HCT116 (cell line): ENCODE results near the gene CERS2. TPM values are rescaled to one million over a fixed set of nuclear protein-coding genes. Genes with fewer than 3 reads are reported as not detected.

Source experiments
- ATAC-seq: fragments of 200-7000 bp; cut with Tn5 transposase; 2 replicates; pipeline ENCODE4 v1.9.1; 2020; ENCODE audit warnings: mild to moderate bottlenecking, moderate library complexity
- BruUV-seq: library from RNA; stranded (reverse); fragments of 400-500 nt; replicated peaks from 2 replicates; lab custom pipeline; 2021; lab: Mats Ljungman, UMichigan
- CTCF ChIA-PET: fragments of 300-600 bp; sonication (Branson Sonifier 250); formaldehyde crosslinking; loops from one replicate; lab custom pipeline; 2021; ENCODE audit warnings: antibody characterized with exemption; lab: Charles Lee
- POLR2A ChIA-PET: fragments of 300-600, 350-600 bp; sonication (Branson Sonifier 250); formaldehyde crosslinking; loops from one replicate; lab custom pipeline; 2021; ENCODE audit warnings: antibody characterized with exemption; lab: Charles Lee
- RAD21 ChIA-PET, 2 experiments: fragments of 300-600 bp; sonication (Branson Sonifier 250); formaldehyde crosslinking; loops; one replicate each; lab custom pipeline; 2023; ENCODE audit warnings: low total read pairs in 2 of 2; ENCODE audit not compliant: uncharacterized antibody in 2 of 2, unreplicated experiment in 2 of 2, low non-redundant PET in 1 of 2; lab: Charles Lee
- DNase-seq: peaks from one replicate; pipeline ENCODE4 v3.0.0-alpha.2; 2010; ENCODE audit warnings: low read depth, low spot score
- H2AFZ ChIP-seq: fragments of 200-600 bp; shearing (Covaris generic), sonication (generic); 2 replicates; pipeline ENCODE4 v1.6.1; 2017; ENCODE audit warnings: low read depth, mixed run types, mixed read lengths, antibody characterized with exemption, low read length; ENCODE audit not compliant: poor library complexity, severe bottlenecking
- H3K27ac ChIP-seq: 2 replicates; pipeline ENCODE4 v1.5.1; 2012; ENCODE audit warnings: low read depth, low read length
- H3K27me3 ChIP-seq: fragments of 200-600 bp; sonication (generic); 2 replicates; pipeline ENCODE4 v1.6.1; 2016; ENCODE audit warnings: mixed run types, low read length, mixed read lengths; ENCODE audit not compliant: insufficient read depth
- H3K36me3 ChIP-seq, 2 experiments: fragments of 200-500 bp in 1 of 2; fragments of 200-600 bp in 1 of 2; sonication (Bioruptor generic) in 1 of 2; sonication (generic) in 1 of 2; 2 replicates each; pipeline versions ENCODE4 v1.5.1 to v1.6.1; 2014 to 2016; ENCODE audit warnings: low read length in 2 of 2, inconsistent platforms in 1 of 2, mixed read lengths in 1 of 2, mixed run types in 1 of 2; ENCODE audit not compliant: insufficient read depth in 2 of 2, control insufficient read depth in 1 of 2
- H3K4me1 ChIP-seq, 2 experiments: fragments of 200-600 bp in 1 of 2; sonication (generic) in 1 of 2; 2 replicates each; pipeline versions ENCODE4 v1.5.1 to v1.6.1; 2012 to 2017; ENCODE audit warnings: low read length in 2 of 2, inconsistent platforms in 1 of 2, mild to moderate bottlenecking in 1 of 2, mixed read lengths in 1 of 2, mixed run types in 1 of 2, moderate library complexity in 1 of 2; ENCODE audit not compliant: insufficient read depth in 2 of 2, control insufficient read depth in 1 of 2
- H3K4me2 ChIP-seq: fragments of 200-600 bp; sonication (generic); 2 replicates; pipeline ENCODE4 v1.6.1; 2017; ENCODE audit warnings: mixed run types, low read length, mixed read lengths
- H3K4me3 ChIP-seq, 2 experiments: fragments of 200-600 bp in 1 of 2; sonication (generic) in 1 of 2; replicated peaks in 1 of 2; 2 replicates each; pipeline ENCODE4 v1.5.1; 2011 to 2016; ENCODE audit warnings: low read length in 2 of 2, control low read depth in 1 of 2, low read depth in 1 of 2, mild to moderate bottlenecking in 1 of 2, mixed read lengths in 1 of 2, mixed run types in 1 of 2
- H3K79me2 ChIP-seq: fragments of 200-600 bp; sonication (generic); 2 replicates; pipeline ENCODE4 v1.6.1; 2017; ENCODE audit warnings: mild to moderate bottlenecking, mixed run types, low read length, moderate library complexity, mixed read lengths; ENCODE audit not compliant: insufficient read depth
- H3K9ac ChIP-seq: fragments of 200-600 bp; sonication (generic); 2 replicates; pipeline ENCODE4 v1.6.1; 2016; ENCODE audit warnings: low read length, mixed read lengths
- H3K9me2 ChIP-seq: fragments of 200-600 bp; sonication (generic), shearing (Covaris generic); 2 replicates; pipeline ENCODE4 v1.6.1; 2017; ENCODE audit warnings: mixed run types, mild to moderate bottlenecking, moderate library complexity; ENCODE audit not compliant: insufficient read depth
- H3K9me3 ChIP-seq, 2 experiments: fragments of 200-500 bp in 1 of 2; fragments of 200-600 bp in 1 of 2; sonication (Bioruptor generic) in 1 of 2; sonication (generic) in 1 of 2; 2 replicates each; pipeline ENCODE4 v1.6.1; 2014 to 2017; ENCODE audit warnings: low read length in 2 of 2, mixed read lengths in 2 of 2, inconsistent platforms in 1 of 2, low read depth in 1 of 2, mild to moderate bottlenecking in 1 of 2, mixed run types in 1 of 2, moderate library complexity in 1 of 2; ENCODE audit not compliant: control insufficient read depth in 1 of 2, insufficient read depth in 1 of 2
- H4K20me1 ChIP-seq: fragments of 200-600 bp; sonication (generic), shearing (Covaris generic); 2 replicates; pipeline ENCODE4 v1.6.1; 2017; ENCODE audit warnings: mixed run types, mild to moderate bottlenecking, moderate library complexity; ENCODE audit not compliant: insufficient read depth
- CBX3 ChIP-seq: IDR thresholded peaks from 2 replicates; pipeline ENCODE4 v1.6.1; 2012; ENCODE audit warnings: low read depth
- EZH2 ChIP-seq: fragments of 200-600 bp; sonication (generic); IDR thresholded peaks from 2 replicates; pipeline ENCODE4 v1.6.1; 2017; ENCODE audit warnings: antibody characterized with exemption, mixed run types
- EZH2phosphoT487 ChIP-seq: fragments of 200-600 bp; IDR thresholded peaks from 2 replicates; pipeline ENCODE4 v1.6.1; 2018; ENCODE audit warnings: antibody characterized with exemption, borderline replicate concordance
- JUND ChIP-seq: IDR thresholded peaks from 2 replicates; pipeline ENCODE4 v1.6.1; 2012
- POLR2A ChIP-seq: IDR thresholded peaks from 2 replicates; pipeline ENCODE4 v1.7.0; 2011; ENCODE audit warnings: borderline replicate concordance; ENCODE audit not compliant: insufficient read depth, insufficient read length; ENCODE audit errors: extremely low read depth
- RAD21 ChIP-seq: IDR thresholded peaks from 2 replicates; pipeline ENCODE4 v1.6.1; 2012; ENCODE audit warnings: low read depth, mild to moderate bottlenecking
- YY1 ChIP-seq: IDR thresholded peaks from 2 replicates; pipeline ENCODE4 v1.6.1; 2011; ENCODE audit warnings: low read length, low read depth, moderate library complexity, mild to moderate bottlenecking; ENCODE audit not compliant: insufficient replicate concordance; ENCODE audit errors: extremely low read depth
- ZFX ChIP-seq: fragments of 450-650 bp; IDR thresholded peaks from 2 replicates; pipeline ENCODE4 v1.6.1; 2017
- intact Hi-C: fragments of 100-400 bp; cut with micrococcal nuclease; formaldehyde crosslinking; loops from 2 replicates; pipeline ENCODE4 v1.10.0; 2022
- total RNA-seq: library from RNA; stranded (reverse); gene quantifications from one replicate; pipeline ENCODE4 v1.2.1, GENCODE V29; 2021; ENCODE audit not compliant: unreplicated experiment
- TF ChIP-seq, protein P1 (sequence below): IDR thresholded peaks from 2 replicates; pipeline ENCODE4 v1.6.1; 2011; ENCODE audit warnings: mild to moderate bottlenecking, low read length, moderate library complexity; ENCODE audit not compliant: insufficient replicate concordance; ENCODE audit errors: extremely low read depth
- TF ChIP-seq, protein P2 (sequence below): IDR thresholded peaks from 2 replicates; pipeline ENCODE4 v1.6.1; 2012
- TF ChIP-seq, protein P3 (sequence below): IDR thresholded peaks from 2 replicates; pipeline ENCODE4 v1.6.1; 2012; ENCODE audit warnings: low read depth
- TF ChIP-seq, protein P4 (sequence below): IDR thresholded peaks from 2 replicates; pipeline ENCODE4 v1.6.1; 2012

CERS2 gene
- total RNA-seq, 1 experiment from 2014 or later, result 218 TPM

DNA sequence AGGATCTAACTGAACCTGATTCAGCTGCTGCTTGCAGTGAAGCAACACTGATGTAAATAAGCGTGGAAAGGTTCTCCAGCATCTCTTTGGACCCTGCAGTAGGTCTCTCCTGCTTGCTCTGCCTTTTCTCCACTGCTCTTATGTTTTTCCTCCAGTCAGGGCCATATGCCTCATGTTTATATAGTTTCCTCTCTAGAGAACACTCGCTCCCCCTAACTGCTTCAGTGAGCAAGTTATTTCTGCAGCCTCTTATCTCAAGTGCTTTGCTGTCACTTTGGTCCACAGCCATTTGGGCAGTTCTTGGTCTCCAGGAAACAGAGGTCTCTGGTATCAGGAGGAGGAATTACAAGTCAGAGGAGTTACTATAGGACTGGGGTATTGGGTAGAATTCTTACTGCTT lies 38.9 kb upstream of the CERS2 start (continued):
- TF ChIP-seq, protein P1, sequence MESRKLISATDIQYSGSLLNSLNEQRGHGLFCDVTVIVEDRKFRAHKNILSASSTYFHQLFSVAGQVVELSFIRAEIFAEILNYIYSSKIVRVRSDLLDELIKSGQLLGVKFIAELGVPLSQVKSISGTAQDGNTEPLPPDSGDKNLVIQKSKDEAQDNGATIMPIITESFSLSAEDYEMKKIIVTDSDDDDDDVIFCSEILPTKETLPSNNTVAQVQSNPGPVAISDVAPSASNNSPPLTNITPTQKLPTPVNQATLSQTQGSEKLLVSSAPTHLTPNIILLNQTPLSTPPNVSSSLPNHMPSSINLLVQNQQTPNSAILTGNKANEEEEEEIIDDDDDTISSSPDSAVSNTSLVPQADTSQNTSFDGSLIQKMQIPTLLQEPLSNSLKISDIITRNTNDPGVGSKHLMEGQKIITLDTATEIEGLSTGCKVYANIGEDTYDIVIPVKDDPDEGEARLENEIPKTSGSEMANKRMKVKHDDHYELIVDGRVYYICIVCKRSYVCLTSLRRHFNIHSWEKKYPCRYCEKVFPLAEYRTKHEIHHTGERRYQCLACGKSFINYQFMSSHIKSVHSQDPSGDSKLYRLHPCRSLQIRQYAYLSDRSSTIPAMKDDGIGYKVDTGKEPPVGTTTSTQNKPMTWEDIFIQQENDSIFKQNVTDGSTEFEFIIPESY, result no peak
- TF ChIP-seq POLR2A, result no peak
- no peak for TF ChIP-seq ZFX

DNA sequence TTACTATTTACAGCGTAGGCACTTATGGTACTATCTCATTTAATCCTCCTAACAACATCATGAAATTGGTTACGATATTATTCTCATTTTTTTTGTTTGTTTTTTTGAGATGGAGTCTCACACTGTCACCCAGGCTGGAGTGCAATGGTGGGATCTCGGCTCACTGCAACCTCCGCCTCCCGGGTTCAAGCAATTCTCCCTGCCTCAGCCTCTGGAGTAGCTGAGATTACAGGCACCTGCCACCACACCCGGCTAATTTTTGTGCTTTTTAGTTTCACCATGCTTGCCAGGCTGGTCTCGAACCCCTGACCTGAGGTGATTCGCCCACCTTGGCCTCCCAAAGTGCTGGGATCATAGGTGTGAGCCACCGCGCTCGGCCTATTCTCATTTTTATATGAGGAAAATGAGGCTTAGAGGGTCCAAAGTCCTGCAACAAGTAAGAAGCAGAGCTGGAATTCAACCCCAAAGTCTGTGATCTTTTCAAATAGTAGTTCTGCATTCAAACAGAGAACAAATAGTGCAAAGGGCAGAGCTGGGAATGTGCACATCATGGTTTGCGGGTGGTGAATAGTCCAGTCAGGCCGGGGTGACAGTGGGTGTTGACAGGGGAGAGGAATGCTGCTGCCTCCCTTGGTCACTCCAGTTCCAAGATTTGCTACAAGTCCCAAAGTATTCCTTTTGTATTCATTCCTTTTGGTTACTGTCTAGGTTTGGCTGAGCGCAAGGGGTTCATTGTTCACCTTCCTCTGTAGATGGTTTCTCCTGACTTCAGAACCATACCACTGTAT lies 38.2 kb upstream of the CERS2 start:
- Histone ChIP-seq H4K20me1 (no peaks in the 10 kb centered on the region), H2AFZ (no peak overlapping the region), H3K4me2 (no peak overlapping the region), H3K9ac (no peak overlapping the region), H3K9me2 (no peaks in the 10 kb centered on the region)
- no TSS peak for BruUV-seq
- POLR2A ChIA-PET, result no interaction called here
- intact Hi-C loops, result no loop called here
- TF ChIP-seq YY1 (no peak), EZH2 (no peak), POLR2A (no peak), CBX3 (no peak), RAD21 (no peak), EZH2phosphoT487 (no peak), JUND (no peak)
- TF ChIP-seq, protein P2, sequence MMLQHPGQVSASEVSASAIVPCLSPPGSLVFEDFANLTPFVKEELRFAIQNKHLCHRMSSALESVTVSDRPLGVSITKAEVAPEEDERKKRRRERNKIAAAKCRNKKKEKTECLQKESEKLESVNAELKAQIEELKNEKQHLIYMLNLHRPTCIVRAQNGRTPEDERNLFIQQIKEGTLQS, result no peak
- TF ChIP-seq, protein P3, sequence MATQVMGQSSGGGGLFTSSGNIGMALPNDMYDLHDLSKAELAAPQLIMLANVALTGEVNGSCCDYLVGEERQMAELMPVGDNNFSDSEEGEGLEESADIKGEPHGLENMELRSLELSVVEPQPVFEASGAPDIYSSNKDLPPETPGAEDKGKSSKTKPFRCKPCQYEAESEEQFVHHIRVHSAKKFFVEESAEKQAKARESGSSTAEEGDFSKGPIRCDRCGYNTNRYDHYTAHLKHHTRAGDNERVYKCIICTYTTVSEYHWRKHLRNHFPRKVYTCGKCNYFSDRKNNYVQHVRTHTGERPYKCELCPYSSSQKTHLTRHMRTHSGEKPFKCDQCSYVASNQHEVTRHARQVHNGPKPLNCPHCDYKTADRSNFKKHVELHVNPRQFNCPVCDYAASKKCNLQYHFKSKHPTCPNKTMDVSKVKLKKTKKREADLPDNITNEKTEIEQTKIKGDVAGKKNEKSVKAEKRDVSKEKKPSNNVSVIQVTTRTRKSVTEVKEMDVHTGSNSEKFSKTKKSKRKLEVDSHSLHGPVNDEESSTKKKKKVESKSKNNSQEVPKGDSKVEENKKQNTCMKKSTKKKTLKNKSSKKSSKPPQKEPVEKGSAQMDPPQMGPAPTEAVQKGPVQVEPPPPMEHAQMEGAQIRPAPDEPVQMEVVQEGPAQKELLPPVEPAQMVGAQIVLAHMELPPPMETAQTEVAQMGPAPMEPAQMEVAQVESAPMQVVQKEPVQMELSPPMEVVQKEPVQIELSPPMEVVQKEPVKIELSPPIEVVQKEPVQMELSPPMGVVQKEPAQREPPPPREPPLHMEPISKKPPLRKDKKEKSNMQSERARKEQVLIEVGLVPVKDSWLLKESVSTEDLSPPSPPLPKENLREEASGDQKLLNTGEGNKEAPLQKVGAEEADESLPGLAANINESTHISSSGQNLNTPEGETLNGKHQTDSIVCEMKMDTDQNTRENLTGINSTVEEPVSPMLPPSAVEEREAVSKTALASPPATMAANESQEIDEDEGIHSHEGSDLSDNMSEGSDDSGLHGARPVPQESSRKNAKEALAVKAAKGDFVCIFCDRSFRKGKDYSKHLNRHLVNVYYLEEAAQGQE, result no peak
- TF ChIP-seq, protein P4, sequence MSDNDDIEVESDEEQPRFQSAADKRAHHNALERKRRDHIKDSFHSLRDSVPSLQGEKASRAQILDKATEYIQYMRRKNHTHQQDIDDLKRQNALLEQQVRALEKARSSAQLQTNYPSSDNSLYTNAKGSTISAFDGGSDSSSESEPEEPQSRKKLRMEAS, result no peak
- TF ChIP-seq, all 23 proteins: peak for 0
- CTCF ChIA-PET, result no interaction called here
- H3K4me1 ChIP-seq, result peaks cover 4 to 16% of the 10 kb centered on the region in 2 experiments; a peak in 3 of 4 replicates
- H3K9me3 ChIP-seq, result no peaks in the 10 kb centered on the region
- ATAC-seq (no peak), DNase-seq (no peak)
- peaks cover 16% of the 10 kb centered on the region for H3K79me2 ChIP-seq
- H3K36me3 ChIP-seq, result peaks cover 2 to 3% of the 10 kb centered on the region in 2 experiments; a peak in 2 of 4 replicates
- RAD21 ChIA-PET, result no interaction called here
- H3K4me3 ChIP-seq, result no peak overlapping the region
- no peaks in the 10 kb centered on the region for H3K27me3 ChIP-seq
- H3K27ac ChIP-seq, result no peak overlapping the region
